GM21526 (cell line): ENCODE measurements around the gene DHRSX.
A peak's percentile ranks its signal among the peaks of the same experiment; 100 is the strongest.
"Not testable (repeated sequence)": the region's sequence is repeated elsewhere in the genome, so short reads cannot be mapped to it uniquely, and the experiment has no call there.

Experiments used
- ATAC-seq: cut with Tn5 transposase; IDR thresholded peaks from one replicate; pipeline ENCODE4 v1.9.1; 2021; ENCODE audit warnings: moderate library complexity; ENCODE audit not compliant: unreplicated experiment, low FRiP score

DHRSX gene

GRCh38 chrX:2520539-2520938 lies 19.8 kb upstream of the DHRSX start:
- no peak for ATAC-seq

DNA sequence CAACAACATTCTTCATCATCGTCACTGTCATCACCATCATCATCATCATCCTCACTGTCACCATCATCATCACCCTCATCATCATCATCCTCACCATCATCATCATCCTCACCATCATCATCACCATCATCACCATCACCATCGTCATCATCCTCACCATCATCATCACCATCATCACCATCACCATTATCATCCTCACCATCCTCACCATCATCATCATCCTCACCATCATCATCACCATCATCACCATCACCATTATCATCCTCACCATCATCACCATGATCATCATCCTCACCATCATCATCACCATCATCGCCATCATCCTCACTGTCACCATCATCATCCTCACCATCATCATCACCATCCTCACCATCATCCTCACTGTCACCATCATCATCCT lies 18.9 kb upstream of the DHRSX start:
- not testable (repeated sequence) for ATAC-seq

- ATAC-seq: peak; percentile 17
Measured at GRCh38 chrX:2517055-2517454, 16.3 kb upstream of the DHRSX start.

DNA sequence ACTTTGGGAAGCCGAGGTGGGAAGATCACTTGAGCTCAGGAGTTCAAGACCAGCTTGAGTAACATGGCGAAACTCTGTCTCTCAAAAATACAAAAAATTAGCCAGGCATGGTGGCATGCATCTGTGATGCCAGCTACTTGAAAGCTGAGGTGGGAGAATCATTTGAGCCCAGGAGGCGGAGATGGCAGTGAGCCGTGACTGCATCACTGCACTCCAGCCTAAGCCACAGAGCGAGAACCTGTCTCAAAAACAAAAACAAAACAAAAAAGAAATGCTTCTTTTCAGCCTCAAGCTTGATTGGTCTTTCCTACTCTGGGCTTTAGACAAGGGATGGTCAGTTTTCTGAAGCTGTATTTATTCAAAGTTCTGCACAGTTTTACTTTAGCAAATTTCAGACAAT lies 15.8 kb upstream of the DHRSX start:
- peak; percentile 57 for ATAC-seq

DNA sequence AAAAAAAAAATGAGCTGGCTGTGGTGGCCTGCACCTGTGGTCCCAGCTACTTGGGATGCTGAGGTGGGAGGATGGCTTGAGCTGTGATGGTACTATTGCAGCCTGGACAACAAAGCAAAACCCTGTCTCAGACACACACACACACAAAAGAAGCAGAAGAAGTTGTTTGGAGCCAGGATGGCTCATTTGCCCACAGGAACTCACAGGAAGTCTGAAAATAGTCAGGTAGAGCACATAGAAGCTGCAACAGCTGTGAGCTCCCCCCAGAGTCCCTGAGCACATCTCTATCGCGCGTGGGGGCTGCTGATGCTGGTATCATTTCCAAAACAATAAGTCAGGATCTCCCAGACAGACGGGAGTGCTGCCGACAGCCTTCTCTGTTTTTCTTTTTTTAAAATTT lies 13.4 kb upstream of the DHRSX start:
- no peak for ATAC-seq

- ATAC-seq: no peak
Measured at GRCh38 chrX:2513121-2513664, 12.4 kb upstream of the DHRSX start.

GRCh38 chrX:2512501-2512900 lies 11.7 kb upstream of the DHRSX start:
- no peak for ATAC-seq

- no peak for ATAC-seq
Measured at GRCh38 chrX:2511326-2511725, 10.6 kb upstream of the DHRSX start.

DNA sequence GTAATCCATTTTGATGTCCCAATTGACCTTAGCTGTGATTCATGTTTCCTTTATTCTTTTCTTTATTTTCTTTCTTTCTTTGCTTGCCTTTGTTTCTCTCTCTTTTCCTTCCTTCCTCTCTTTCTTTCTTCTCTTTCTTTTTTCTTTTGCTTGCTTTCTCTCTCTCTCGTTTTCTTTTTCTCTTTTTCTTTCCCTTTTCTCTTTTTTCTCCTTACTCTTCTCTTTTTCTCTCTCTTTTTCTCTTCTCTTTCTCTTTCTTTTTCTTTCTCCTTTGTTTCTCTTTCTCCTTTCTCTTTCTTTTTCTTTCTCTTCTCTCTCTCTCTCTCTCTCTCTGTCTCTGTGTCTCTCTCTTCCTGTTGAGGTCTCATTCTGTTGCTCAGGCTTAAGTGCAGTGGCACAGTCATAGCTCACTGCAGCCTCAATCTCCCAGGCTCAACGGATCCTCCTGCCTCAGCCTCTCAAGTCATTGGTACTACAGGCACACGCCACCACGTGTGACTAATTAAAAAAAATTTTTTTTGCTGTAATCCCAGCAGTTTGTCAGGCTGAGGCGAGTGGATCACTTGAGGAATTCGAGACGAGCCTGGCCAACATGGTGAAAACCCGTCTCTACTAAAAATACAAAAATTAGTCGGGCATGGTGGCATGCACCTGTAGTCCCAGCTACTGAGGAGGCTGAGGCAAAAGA lies 8.0 kb upstream of the DHRSX start:
- ATAC-seq: no peak

- ATAC-seq: no peak
Measured at GRCh38 chrX:2507904-2508627, 7.3 kb upstream of the DHRSX start.

- no peak for ATAC-seq
Measured at GRCh38 chrX:2507196-2507595, 6.4 kb upstream of the DHRSX start.

DNA sequence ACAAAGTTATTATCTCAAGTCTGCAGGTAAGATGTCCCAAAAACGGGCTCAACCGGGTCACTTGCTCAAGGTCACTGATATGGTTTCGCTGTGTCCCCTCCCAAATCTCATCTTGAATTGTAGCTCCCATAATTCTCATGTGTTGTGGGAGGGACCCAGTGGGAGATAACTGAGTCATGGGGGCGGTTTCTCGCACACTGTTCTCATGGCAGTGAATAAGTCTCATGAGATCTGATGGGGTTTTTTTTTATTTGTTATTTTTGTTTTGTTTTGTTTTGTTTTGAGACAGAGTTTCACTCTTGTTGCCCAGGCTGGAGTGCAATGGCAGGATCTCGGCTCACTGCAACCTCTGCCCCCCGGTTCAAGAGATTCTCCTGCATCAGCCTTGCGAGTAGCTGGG lies 4.6 kb upstream of the DHRSX start:
- not testable (repeated sequence) for ATAC-seq

- ATAC-seq: no peak
Measured at GRCh38 chrX:2504706-2505332, 4.0 kb upstream of the DHRSX start.

DNA sequence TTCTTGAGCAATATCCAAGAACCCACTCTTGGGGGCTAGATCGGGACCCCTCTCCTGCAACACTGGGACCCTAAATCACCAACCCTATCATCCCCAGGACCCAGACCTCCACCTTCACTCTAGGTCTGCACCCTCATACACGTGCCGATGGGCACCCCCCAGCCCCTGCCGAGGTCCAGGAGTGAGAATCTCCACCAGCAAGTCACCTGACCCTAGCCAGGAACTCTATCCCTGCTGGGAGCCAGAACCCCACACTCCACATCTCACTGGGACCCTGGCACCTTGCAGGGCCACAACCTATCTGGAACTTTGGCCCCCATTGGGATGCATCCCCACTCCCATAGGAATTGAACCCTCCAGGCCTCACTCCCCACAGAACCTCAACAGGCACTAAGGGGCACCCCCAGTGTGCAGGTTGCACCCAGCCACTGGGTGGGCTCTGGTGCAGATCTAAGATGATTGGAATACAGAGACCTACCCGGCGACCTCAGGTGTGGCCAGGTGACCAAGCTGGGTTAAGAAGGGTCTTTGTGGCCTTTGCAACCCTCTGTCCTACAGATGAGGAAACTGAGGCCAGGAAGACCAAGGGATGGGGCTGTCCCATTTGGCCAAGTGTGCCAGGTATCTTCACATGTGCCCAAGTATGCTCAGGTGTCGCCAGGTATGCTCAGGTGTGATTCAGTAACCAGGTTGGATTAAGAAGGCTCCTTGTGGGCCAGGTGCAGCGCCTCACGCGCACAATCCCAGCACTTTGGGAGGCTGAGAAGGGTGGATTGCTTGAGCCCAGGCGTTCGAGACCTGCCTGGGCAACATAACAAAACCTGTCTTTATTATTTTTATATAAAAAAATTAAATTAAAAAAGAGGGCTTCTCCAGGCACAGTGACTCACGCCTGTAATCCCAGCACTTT lies 3.1 kb upstream of the DHRSX start:
- no peak for ATAC-seq

DNA sequence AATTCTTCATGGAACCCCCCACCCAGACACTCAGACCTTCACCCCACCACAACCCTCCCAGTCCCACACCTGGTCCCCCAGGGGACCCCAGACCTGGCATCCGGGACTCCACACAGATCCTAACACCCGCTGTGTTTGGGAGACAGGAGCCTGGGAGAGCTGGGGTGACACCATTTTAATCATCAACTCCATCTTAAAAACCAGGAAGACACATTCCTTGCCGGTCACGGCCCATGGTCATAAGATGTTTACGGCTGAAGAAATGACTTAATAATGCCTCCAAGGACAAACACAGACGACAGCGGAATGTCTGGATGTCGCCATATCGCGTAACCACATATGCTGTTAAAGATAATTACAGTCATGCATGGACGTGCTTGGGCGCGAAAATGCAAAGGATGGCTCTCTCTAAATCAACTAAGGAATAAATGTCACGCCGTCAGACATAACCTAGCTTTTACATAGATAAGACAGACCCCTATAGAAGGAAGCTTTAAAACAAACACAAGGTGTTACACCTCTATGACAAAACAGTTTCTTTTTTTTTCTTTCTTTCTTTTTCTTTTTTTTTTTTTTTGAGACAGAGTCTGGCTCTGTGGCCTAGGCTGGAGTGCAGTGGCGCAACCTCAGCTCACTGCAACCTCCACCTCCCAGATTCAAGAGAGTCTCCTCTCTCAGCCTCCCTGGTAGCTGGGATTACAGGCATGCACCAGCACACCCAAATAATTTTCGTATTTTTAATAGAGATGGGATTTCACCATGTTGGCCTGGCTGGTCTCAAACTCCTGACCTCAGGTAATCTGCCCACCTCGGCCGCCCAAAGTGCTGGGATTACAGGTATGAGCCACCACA lies 2.1 kb upstream of the DHRSX start:
- no peak for ATAC-seq

DNA sequence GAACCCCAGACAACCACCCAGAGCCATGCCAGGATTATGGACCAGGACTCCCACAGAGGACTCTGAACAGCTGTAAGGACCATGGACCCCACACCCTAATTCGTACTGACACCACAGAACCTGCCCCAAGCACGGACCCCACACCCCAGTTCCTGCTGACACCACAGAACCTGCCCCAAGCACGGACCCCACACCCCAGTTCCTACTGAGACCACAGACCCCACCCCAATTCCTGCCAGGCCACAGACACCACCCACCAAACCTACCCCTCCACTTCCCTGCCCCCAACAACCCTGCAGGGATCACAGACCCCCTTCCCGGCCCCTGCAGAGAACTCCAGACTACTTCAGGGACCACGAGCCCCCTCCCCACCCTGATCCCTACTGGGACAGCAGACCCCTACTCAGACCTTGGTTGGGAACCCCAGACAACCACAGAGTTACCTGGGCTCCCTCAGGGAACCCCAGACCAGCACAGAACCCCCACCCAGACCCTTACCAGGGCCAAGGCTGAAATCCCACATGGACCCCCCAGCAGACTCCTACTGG lies 1.4 kb upstream of the DHRSX start:
- no peak for ATAC-seq

GRCh38 chrX:2501559-2502102 lies 855 bp upstream of the DHRSX start:
- ATAC-seq: no peak

DNA sequence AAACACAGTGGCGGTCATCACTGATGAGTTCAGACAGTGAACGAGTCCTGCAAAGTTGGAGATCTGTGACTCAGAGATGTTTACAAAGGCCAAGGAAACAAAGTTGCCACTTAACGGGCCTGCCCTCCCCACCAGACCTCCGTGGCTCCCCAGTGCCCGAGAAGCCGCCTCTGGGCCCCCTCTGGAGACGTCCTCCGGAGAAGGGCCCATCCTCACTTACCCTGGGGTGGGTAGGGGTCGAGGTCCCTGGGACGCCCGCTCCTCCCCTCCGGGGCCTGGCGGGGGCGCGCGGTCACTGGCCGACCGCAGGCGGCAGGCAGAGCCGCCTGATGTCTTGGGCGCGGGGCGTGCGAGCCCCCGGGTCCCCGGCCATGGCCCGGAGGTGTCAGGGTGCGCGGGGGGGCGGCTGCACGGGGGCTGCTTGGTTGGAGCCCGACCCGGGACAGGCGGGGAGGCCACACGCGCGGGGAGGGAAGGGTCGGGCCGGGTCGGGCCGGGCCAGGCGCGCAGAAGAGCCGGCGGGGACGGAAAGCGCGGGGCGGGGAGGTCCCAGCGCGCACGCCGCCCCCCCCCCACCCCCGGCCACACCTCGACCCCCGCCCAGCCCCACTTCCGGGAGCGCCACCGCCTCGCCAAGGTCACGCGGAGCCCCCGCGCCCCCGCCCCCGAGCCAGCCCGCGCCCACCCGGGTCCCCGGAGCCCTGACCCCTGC lies 529 bp downstream of the DHRSX start:
- peak; percentile 35 for ATAC-seq
